Embryonic facial prominence (tissue), 1 donor: Measurements from ENCODE around the gene ASAP2.

Experiments used
- DNase-seq: peaks from one replicate; pipeline ENCODE4 v3.0.0-alpha.2; 2016; ENCODE audit errors: extremely low spot score

The ASAP2 gene

GRCh38 chr2:9318461-9319337 is 112.1 kb downstream of the ASAP2 start:
- no peak for DNase-seq

- DNase-seq, result no peak
Observed at GRCh38 chr2:9319338-9319715, 112.7 kb downstream of the ASAP2 start.

DNA sequence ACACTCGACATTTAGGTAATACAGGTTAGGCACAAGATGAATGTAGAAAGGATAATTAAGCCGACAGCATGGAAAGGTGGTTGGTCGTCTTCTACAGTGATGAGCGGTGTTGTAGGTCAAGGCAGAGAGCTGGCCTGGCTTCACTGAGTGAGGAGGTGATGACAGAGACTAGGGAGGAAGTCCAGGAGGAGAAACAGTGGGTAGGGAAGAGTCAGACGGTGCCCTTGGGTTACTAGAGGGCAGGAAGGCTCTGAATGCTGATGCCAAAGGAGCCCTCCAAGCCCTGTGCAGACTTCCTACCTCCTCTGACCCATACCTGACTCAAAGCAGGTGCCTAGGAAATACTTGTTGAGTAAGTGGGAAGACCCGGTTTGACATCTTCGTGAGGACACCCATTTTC is 116.0 kb downstream of the ASAP2 start:
- DNase-seq, result no peak

- DNase-seq, result no peak
Observed at GRCh38 chr2:9325428-9325827, 118.8 kb downstream of the ASAP2 start.

GRCh38 chr2:9326975-9327374 is 120.4 kb downstream of the ASAP2 start:
- no peak for DNase-seq

GRCh38 chr2:9327873-9328352 is 121.3 kb downstream of the ASAP2 start:
- no peak for DNase-seq

DNA sequence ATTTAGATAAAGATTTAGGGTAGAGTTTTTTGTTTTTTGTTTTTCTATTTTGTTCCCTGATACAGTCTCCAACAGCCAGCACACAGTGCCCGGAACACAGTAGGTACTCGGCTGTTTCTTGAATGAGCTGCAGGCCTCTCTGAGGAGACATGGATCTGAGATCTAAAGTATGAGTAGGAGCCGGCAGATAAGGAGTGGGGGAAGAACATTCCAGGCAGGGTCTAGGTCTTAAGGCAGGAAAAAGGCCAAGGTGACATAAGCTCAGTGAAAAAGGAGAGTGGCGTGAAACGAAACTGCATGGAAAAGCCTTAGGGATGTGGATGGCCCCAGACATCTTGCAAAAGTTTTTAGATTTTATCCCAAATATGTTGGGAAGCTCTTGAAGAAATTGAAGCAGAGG is 122.3 kb downstream of the ASAP2 start:
- DNase-seq, result no peak

DNA sequence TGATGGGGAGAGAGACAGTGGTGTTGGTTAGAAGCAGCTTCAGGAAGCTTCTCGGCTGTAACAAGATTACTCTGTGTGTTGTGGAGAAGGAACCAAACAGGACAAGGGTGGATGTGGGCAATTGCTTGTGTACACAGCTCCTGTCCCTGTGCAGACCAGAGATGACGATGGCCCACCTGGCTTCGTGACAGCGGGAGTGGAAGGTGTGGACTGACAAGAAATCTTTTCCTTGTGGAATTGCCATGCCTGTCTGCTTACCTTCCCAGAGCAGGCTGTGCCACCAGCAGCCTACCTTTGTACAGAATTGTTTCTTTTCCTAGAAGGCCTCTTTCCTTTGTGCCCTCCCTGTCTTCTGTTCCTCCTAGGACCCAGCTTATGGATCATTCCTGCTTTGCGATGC is 122.9 kb downstream of the ASAP2 start:
- DNase-seq, result no peak

- no peak for DNase-seq
Observed at GRCh38 chr2:9330612-9331270, 124.1 kb downstream of the ASAP2 start.

DNA sequence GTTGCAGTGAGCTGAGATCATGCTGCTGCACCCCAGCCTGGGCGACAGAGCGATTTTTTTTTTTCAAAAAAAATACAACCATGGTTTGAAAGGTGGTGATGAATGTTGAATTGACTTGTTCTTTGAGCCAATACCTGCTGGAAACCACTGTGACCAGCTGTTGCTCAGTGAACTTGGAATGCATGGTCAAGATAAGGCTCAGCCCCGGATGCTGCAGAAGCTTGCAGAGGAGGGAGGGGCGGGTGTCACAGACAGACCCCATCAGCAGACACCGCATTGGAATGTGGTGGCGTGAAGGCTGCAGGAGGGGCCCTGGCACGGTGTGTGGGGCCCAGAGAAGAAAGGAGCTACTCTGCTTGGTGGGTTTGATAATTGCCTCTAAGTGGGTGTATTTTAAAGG is 125.1 kb downstream of the ASAP2 start:
- no peak for DNase-seq

DNA sequence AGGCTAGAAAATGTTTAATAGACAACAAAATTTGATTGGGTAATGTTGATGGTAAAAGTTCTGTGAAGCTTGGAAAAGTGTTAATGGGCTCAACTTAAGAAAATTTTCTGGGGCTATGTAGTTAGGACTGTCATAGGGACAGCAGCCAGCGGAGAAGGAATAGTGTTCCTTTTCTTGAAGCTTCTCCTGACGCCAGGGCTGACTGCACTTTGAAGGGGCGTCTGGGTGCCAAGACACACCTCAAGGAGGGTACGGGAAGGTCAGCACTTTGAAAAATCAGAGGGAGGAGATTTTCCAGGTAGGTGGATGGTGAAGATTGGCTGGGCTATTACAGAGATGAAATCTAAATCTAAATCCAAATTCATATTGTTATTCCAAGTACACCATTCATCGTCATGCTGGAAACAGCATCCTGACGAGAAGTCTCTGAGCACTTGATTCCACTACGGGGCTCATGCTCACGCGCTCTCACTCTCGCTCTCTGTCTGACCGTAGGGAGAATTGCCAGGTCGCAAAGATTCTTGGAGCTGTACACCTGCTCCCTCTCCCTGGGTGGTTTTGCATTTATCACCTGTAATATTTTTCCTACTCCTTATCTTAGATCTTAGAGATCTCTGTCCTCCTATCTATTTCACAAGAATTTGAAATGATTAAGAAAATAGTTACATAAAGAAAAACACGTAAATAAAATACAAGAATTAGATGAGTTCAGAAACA is 125.7 kb downstream of the ASAP2 start:
- DNase-seq, result no peak

DNA sequence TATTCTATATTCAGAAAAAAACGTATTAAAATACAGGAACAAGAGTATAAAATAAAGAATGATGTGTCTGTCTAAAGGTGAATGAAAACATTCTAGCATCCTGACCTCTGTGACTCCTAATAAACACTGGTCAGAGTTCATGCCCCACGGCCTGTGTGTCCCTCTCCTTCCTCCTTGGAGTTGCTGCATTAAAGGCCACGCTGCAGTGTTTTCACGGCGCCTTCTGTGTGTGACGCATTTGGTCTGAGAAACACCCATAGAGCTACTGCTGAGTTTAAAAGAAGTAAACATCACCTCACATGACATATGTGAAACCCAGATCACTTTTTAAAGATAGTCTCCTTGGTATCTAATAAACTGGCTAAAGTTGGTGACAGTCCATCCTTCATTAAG is 126.2 kb downstream of the ASAP2 start:
- DNase-seq, result no peak

DNA sequence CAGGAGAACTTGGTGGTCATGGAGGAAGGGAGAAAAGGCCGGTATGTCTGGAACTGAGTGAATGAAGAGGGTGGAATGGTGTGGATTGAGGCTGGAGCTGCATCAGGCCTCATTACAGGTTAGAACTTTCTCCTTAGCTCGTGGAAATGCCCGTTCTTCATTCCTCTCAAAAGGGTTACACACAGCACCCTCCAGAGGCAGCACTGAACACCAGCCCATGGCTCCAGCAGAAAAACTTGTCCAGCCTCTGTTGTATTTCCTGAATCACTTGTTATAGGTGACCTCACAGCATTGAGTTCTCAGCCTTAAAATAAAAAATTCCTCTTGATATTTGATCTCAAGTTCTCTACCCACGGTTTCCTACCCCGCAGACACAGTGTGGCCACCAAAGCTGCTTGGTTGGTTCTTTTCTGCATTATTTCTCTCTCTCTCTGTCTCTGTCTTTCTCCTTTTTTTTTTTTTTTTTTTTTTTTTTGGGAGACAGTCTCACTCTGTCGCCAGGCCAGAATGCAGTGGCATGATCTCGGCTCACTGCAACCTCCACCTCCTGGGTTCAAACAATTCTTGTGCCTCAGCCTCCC is 127.1 kb downstream of the ASAP2 start:
- DNase-seq, result peak; percentile 48

- no peak for DNase-seq
Observed at GRCh38 chr2:9334761-9335160, 128.1 kb downstream of the ASAP2 start.

DNA sequence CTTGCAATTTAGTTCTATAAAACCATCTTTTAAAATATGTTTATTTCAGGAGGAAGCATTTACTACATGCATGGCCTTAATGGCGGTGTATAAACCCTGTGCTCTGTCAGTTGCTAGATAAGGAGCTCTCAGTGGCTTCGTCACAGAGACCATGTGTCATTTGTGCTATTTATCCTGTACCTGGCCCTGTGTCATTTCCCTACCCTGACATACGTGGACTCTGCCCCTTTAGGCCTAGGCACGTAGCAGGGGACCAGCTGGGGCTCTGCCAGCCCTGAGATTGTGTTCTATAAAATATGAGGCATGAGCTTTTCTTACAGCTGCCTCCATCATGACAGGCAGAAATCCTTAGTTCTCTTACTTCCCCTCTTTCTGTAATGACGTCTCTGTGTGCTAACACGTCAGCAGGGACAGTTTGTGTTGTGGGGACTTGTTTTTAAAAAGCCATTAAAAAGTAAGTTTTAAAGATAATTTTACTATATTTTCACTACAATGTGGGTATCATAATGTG is 128.8 kb downstream of the ASAP2 start:
- no peak for DNase-seq

DNA sequence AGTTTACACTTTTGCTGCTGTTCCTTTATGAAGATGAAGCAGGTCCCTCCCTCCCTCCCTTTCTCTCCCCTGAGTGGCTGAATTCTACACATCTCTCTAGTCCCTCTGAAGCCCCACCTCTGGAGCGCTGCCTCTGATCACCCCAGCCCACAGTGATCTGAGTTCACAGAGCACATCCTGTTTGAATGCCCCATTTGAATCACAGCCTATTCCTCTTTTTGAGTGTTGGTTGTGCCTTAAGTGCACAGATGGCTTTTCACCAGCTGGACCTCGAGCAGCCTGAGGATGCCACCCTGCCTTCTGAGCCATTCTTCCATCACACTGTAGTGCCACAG is 129.6 kb downstream of the ASAP2 start:
- no peak for DNase-seq

GRCh38 chr2:9336576-9337314 is 130.1 kb downstream of the ASAP2 start:
- DNase-seq, result peak; percentile 86

DNA sequence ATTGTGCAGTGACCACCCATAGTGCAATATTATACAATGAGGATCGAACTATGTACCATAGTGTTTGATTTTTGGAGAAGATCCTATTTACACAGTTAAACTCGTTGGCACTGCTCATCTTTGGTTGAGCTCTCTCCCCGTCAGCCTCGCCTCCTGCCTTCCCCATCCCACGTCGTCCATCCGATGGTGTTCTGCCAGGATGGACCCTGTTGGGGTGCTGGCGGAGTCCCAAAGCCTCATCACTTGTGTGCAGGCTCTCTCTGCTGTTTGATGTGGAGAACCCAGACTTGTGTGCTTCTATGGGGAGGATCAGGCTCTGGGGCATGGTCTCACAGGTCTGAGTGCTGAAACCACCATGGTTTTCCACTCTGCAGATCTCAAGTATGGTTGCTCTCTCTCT is 131.3 kb downstream of the ASAP2 start:
- DNase-seq, result no peak

DNA sequence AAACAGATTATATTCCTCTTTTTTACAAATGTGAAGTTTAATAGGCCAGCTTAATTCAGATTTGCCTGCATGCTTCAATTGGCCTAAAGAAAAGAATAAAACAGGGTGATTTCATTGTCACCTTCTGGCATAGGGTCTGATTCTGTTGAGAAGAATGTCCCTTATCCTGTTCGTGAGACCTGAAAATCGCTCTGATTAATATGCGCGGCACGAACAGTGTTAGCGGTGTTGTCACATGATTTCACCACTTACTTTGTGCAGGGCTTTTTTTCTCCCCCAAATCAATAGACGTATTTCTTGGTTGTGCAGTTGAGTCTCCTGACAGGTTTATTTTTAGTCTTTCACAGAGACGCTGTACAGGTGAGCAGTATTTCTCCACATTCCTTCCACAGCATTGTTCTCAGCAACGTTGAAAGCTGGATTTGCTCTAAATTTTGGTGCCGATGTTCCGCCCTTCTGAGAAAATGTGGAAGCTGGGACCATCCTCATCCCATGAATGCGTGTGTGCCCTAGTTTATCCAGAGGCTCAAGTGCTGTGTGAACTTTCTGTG is 134.8 kb downstream of the ASAP2 start:
- no peak for DNase-seq

GRCh38 chr2:9342659-9343058 is 136.0 kb downstream of the ASAP2 start:
- DNase-seq, result no peak

GRCh38 chr2:9343524-9343923 is 136.9 kb downstream of the ASAP2 start:
- no peak for DNase-seq
